Measurements from ENCODE around the gene UGCG.
"Not testable (repeated sequence)": the region's sequence is repeated elsewhere in the genome, so short reads cannot be mapped to it uniquely, and the experiment has no call there.

The UGCG gene

GRCh38 chr9:111895996-111896941 is at the start of gene UGCG:
Gene UGCG (plus strand): TSS chr9:111896814. CDS start chr9:111897216, 402 bp downstream.
- in situ Hi-C loops (cut with MboI; ENCODE audit: low sequenced_read_pairs) = no loop called here

GRCh38 chr9:111851553-111851952 is 45.1 kb upstream of the UGCG start:
- in situ Hi-C loops (cut with MboI; ENCODE audit: low sequenced_read_pairs) = no loop called here

- in situ Hi-C loops (cut with MboI; ENCODE audit: low sequenced_read_pairs) = no loop called here
Observed at GRCh38 chr9:111852291-111852690, 44.3 kb upstream of the UGCG start.

GRCh38 chr9:111853450-111853827 is 43.2 kb upstream of the UGCG start:
- in situ Hi-C loops (cut with MboI; ENCODE audit: low sequenced_read_pairs) = no loop called here

GRCh38 chr9:111854799-111855198 is 41.8 kb upstream of the UGCG start:
- in situ Hi-C loops (cut with MboI; ENCODE audit: low sequenced_read_pairs) = no loop called here

- in situ Hi-C loops (cut with MboI; ENCODE audit: low sequenced_read_pairs) = no loop called here
Observed at GRCh38 chr9:111857555-111858211, 38.9 kb upstream of the UGCG start.

- in situ Hi-C loops (cut with MboI; ENCODE audit: low sequenced_read_pairs) = no loop called here
Observed at GRCh38 chr9:111860443-111860842, 36.2 kb upstream of the UGCG start.

GRCh38 chr9:111863636-111864035 is 33.0 kb upstream of the UGCG start:
- in situ Hi-C loops (cut with MboI; ENCODE audit: low sequenced_read_pairs) = no loop called here

- in situ Hi-C loops (cut with MboI; ENCODE audit: low sequenced_read_pairs) = no loop called here
Observed at GRCh38 chr9:111866976-111867375, 29.6 kb upstream of the UGCG start.

- in situ Hi-C loops (cut with MboI; ENCODE audit: low sequenced_read_pairs) = no loop called here
Observed at GRCh38 chr9:111868475-111868874, 28.1 kb upstream of the UGCG start.

GRCh38 chr9:111870774-111871498 is 25.7 kb upstream of the UGCG start:
- in situ Hi-C loops (cut with MboI; ENCODE audit: low sequenced_read_pairs) = no loop called here

GRCh38 chr9:111871499-111871855 is 25.1 kb upstream of the UGCG start:
- in situ Hi-C loops (cut with MboI; ENCODE audit: low sequenced_read_pairs) = no loop called here

- in situ Hi-C loops (cut with MboI; ENCODE audit: low sequenced_read_pairs) = no loop called here
Observed at GRCh38 chr9:111872886-111873285, 23.7 kb upstream of the UGCG start.

- in situ Hi-C loops (cut with MboI; ENCODE audit: low sequenced_read_pairs) = no loop called here
Observed at GRCh38 chr9:111873901-111874300, 22.7 kb upstream of the UGCG start.

- in situ Hi-C loops (cut with MboI; ENCODE audit: low sequenced_read_pairs) = no loop called here
Observed at GRCh38 chr9:111874500-111874899, 22.1 kb upstream of the UGCG start.

GRCh38 chr9:111875291-111875690 is 21.3 kb upstream of the UGCG start:
- in situ Hi-C loops (cut with MboI; ENCODE audit: low sequenced_read_pairs) = not testable (repeated sequence)

- in situ Hi-C loops (cut with MboI; ENCODE audit: low sequenced_read_pairs) = not testable (repeated sequence)
Observed at GRCh38 chr9:111875691-111876090, 20.9 kb upstream of the UGCG start.

- in situ Hi-C loops (cut with MboI; ENCODE audit: low sequenced_read_pairs) = no loop called here
Observed at GRCh38 chr9:111876179-111876578, 20.4 kb upstream of the UGCG start.

GRCh38 chr9:111877420-111877819 is 19.2 kb upstream of the UGCG start:
- in situ Hi-C loops (cut with MboI; ENCODE audit: low sequenced_read_pairs) = no loop called here

- in situ Hi-C loops (cut with MboI; ENCODE audit: low sequenced_read_pairs) = no loop called here
Observed at GRCh38 chr9:111878946-111879345, 17.7 kb upstream of the UGCG start.

GRCh38 chr9:111886983-111887718 is 9.5 kb upstream of the UGCG start:
- in situ Hi-C loops (cut with MboI; ENCODE audit: low sequenced_read_pairs) = no loop called here

All from HL-60/S4 treated with phorbol 12-myristate 13-acetate at 8.2 ng/mL for 4 days and 3 days (cell line).